Gastrocnemius medialis (tissue), 4 donors: ENCODE data around the gene SLC25A30. TPM values are rescaled to one million over a fixed set of nuclear protein-coding genes. Genes with fewer than 3 reads are reported as not detected.
"Not testable (repeated sequence)": the region's sequence is repeated elsewhere in the genome, so short reads cannot be mapped to it uniquely, and the experiment has no call there.

Experiments
- ATAC-seq, 2 donors: fragments of 150-250 bp; one replicate each; pipeline ENCODE4 v1.9.1; 2016
- DNase-seq, 2 donors: peaks; one replicate each; pipeline ENCODE4 v3.0.0-alpha.2; 2019
- H3K27ac ChIP-seq, 4 donors: fragments of 200-600 bp; sonication (generic); 1 replicate in 1 of 4; 2 replicates in 3 of 4; pipeline ENCODE4 v1.5.1; 2016 to 2018; ENCODE audit warnings: mild to moderate bottlenecking in 2 of 4, moderate library complexity in 1 of 4
- H3K27me3 ChIP-seq, 3 donors: fragments of 200-600 bp; sonication (generic) in 2 of 3; 1 replicate in 1 of 3; 2 replicates in 2 of 3; pipeline versions ENCODE4 v1.5.1 to v1.6.0; 2016 to 2019; ENCODE audit warnings: mild to moderate bottlenecking in 1 of 3, moderate library complexity in 1 of 3
- H3K36me3 ChIP-seq, 2 donors: fragments of 200-600 bp; sonication (generic) in 1 of 2; one replicate each; pipeline ENCODE4 v1.5.1; 2017 to 2018
- H3K4me1 ChIP-seq, 2 donors: fragments of 200-600 bp; sonication (generic) in 1 of 2; one replicate each; pipeline ENCODE4 v1.5.1; 2016 to 2017; ENCODE audit warnings: mild to moderate bottlenecking in 2 of 2
- H3K4me3 ChIP-seq, 4 donors: fragments of 200-600 bp; sonication (generic) in 3 of 4; 1 replicate in 1 of 4; 2 replicates in 3 of 4; pipeline ENCODE4 v1.5.1; 2016 to 2019; ENCODE audit warnings: mild to moderate bottlenecking in 2 of 4
- H3K9me3 ChIP-seq, 3 donors: fragments of 200-600 bp; sonication (generic) in 2 of 3; 1 replicate in 1 of 3; 2 replicates in 2 of 3; pipeline ENCODE4 v1.5.1; 2016 to 2019
- POLR2A ChIP-seq, 2 donors: fragments of 450-650 bp; IDR thresholded peaks; one replicate each; pipeline ENCODE4 v1.6.1; 2017; ENCODE audit warnings: antibody characterized with exemption in 2 of 2, mild to moderate bottlenecking in 2 of 2, moderate library complexity in 2 of 2
- in situ Hi-C, 4 donors: fragments of 200-750 bp; cut with MboI; loops; one replicate each; pipeline versions ENCODE4 v1.15.0 to v1.8.0; 2017; ENCODE audit warnings: low sequenced_read_pairs in 4 of 4
- intact Hi-C: fragments of 100-400 bp; cut with DNase I; formaldehyde crosslinking; loops from one replicate; pipeline ENCODE4 v1.15.1; 2023; ENCODE audit warnings: low total_unique reads
- total RNA-seq, 4 donors: library from RNA; depleted of rRNA; stranded (reverse); fragments of >200 nt; gene quantifications; one replicate each; pipeline versions ENCODE4 v1.1.0 to v1.2.3, GENCODE V29; 2016
- TF ChIP-seq, protein P1 (sequence below), 5 experiments: fragments of 450-650 bp in 3 of 5; fragments of 200-600 bp in 2 of 5; sonication (generic) in 2 of 5; IDR thresholded peaks in 4 of 5; conservative IDR thresholded peaks in 1 of 5; 1 replicate in 4 of 5; 2 replicates in 1 of 5; pipeline ENCODE4 v1.5.1; 2016 to 2019; ENCODE audit warnings: antibody characterized with exemption in 5 of 5, mild to moderate bottlenecking in 3 of 5, moderate library complexity in 3 of 5

SLC25A30 gene
- total RNA-seq, 4 donors from 2014 or later, result 4.2 to 27.1 (median 14.6) TPM

DNA sequence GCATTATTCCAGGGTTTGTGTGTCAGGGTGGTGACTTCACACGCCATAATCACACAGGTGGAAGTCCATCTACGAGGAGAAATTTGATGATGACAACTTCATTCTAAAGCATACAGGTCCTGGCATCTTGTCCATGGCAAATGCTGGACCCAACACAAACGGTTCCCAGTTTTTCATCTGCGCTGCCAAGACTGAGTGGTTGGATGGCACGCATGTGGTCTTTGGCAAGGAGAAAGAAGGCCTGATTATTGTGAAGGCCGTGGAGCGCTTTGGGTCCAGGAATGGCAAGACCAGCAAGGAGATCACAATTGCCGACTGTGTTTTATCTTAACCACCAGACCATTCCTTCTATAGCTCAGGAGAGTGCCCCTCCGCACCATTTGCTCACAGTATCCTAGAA is 18.2 kb upstream of the SLC25A30 start:
- Histone ChIP-seq H3K27me3 (no peaks in the 10 kb centered on the region), H3K4me1 (peaks cover 25 to 26% of the 10 kb centered on the region in 2 donors), H3K27ac (peak overlapping the region; percentile 7 to 59 (median 28)), H3K4me3 (no peak overlapping the region), H3K36me3 (no peaks in the 10 kb centered on the region), H3K9me3 (no peaks in the 10 kb centered on the region)
- TF ChIP-seq, protein P1, sequence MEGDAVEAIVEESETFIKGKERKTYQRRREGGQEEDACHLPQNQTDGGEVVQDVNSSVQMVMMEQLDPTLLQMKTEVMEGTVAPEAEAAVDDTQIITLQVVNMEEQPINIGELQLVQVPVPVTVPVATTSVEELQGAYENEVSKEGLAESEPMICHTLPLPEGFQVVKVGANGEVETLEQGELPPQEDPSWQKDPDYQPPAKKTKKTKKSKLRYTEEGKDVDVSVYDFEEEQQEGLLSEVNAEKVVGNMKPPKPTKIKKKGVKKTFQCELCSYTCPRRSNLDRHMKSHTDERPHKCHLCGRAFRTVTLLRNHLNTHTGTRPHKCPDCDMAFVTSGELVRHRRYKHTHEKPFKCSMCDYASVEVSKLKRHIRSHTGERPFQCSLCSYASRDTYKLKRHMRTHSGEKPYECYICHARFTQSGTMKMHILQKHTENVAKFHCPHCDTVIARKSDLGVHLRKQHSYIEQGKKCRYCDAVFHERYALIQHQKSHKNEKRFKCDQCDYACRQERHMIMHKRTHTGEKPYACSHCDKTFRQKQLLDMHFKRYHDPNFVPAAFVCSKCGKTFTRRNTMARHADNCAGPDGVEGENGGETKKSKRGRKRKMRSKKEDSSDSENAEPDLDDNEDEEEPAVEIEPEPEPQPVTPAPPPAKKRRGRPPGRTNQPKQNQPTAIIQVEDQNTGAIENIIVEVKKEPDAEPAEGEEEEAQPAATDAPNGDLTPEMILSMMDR (IDR thresholded peaks at IDR 0.05 in 4 of 5, conservative IDR thresholded peaks at IDR 0.05 in 1 of 5), result no peak
- TF ChIP-seq POLR2A (IDR thresholded peaks at IDR 0.05), result no peak
- intact Hi-C loops (no loop called here), in situ Hi-C loops (no loop called here)
- ATAC-seq, result no peak
- DNase-seq, result no peak

DNA sequence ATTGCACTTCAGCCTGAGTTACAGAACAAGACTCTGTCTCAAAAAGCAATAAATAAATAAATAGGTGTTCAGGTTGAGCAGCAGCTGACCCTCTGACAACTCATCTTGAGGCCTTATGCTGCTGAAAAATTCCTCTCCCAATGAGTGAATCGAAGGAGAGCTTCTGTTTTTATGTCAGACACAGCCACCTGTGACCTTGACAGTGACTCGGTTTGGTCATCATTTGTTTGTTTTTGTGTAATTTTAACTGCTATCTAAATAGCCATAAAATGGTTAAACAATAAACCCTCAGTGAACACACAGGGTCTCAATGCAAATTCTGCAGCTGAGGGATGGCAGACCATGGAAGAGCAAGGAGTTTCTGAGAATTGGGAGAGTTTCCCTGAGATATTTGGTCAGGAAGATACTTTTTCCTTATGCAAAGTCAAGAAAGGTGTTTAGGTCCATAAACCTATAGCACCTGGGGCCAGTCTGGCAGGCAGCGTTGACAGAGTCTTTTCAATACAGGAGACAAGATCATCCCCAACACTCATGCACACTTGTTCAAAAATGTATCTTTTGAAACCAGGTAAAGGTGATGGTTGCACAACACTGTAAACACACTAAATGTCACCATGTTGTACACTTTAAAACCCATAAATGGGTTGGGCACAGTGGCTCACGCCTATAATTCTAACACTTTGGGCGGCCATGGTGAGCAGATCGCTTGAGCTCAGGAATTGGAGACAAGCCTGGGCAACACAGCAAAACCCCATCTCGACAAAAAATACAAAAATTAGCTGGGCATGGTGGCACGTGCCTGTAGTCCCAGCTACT is 16.6 kb upstream of the SLC25A30 start:
- ATAC-seq, result no peak

DNA sequence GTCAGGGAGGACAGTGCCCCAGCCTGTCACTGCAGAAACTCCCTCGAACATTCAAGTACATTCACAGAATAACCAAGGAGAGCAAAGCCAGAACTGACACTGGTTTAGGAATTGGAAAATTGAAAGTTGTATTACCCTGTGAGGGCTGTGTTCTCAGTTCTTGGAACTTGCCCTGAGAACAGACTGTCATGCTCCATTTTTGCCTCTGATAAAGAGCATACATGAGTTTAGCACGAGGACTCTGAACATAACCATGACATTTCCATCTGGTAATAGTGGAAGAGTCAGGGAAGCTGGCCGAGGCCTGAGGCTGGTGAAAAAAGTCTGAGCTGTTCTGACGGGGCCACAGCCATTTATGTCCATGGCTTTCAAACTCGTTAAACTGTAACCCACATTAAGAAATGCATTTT is 15.2 kb upstream of the SLC25A30 start:
- TF ChIP-seq, protein P1 (IDR thresholded peaks at IDR 0.05 in 4 of 5, conservative IDR thresholded peaks at IDR 0.05 in 1 of 5), result no peak
- no peak for TF ChIP-seq POLR2A (IDR thresholded peaks at IDR 0.05)
- peaks cover 4 to 9% of the 10 kb centered on the region in 2 donors for H3K4me1 ChIP-seq
- ATAC-seq (peak; percentile 86 to 97), DNase-seq (no peak)
- H3K27me3 ChIP-seq, result no peaks in the 10 kb centered on the region
- in situ Hi-C loops (no loop called here), intact Hi-C loops (no loop called here)
- no peaks in the 10 kb centered on the region for H3K36me3 ChIP-seq
- H3K9me3 ChIP-seq, result no peaks in the 10 kb centered on the region
- H3K27ac ChIP-seq, result peak overlapping the region; percentile 75 to 87 (median 81)
- H3K4me3 ChIP-seq, result no peak overlapping the region

More for the DNA sequence above, 16.6 kb upstream of the SLC25A30 start:
- Histone ChIP-seq H3K27me3 (no peaks in the 10 kb centered on the region), H3K36me3 (no peaks in the 10 kb centered on the region), H3K27ac (peak overlapping the region in 1 of 4 donors; percentile 5), H3K9me3 (no peaks in the 10 kb centered on the region), H3K4me3 (no peak overlapping the region), H3K4me1 (peaks cover 12 to 13% of the 10 kb centered on the region in 2 donors)
- in situ Hi-C loops, result no loop called here
- TF ChIP-seq, protein P1 (IDR thresholded peaks at IDR 0.05 in 4 of 5, conservative IDR thresholded peaks at IDR 0.05 in 1 of 5), result no peak
- TF ChIP-seq POLR2A (IDR thresholded peaks at IDR 0.05), result no peak
- intact Hi-C loops, result no loop called here
- no peak for DNase-seq

DNA sequence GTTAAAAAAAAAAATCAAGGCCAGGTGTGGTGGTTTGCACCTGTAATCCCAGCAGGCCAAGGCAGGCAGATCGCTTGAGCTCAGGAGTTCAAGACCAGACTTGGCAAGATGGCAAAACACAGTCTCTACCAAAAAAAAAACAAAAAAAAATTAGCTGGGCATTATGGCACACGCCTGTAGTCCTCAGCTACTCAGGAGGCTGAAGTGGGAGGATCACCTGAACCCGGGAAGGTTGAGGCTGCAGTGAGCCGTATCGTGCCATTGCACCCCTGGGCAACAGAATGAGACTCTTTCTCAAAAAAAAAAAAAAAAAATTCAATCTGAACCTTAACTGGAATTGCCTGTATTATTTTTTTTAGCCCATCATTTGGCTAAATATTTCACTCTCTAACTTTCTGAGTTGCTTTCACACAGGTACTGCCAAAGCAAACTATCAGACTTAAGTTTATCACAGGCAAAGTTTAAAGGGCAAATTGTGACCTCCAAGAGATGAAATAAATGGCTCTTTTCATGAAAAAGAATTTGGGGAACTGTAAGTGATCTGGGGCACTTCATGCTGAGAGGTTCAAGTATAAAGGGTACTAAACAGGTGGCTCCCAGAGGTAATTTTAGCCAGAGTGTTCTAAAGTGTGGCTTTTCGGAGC is 14.7 kb upstream of the SLC25A30 start:
- Histone ChIP-seq H3K9me3 (no peaks in the 10 kb centered on the region), H3K36me3 (no peaks in the 10 kb centered on the region), H3K27me3 (no peaks in the 10 kb centered on the region), H3K27ac (peak overlapping the region; percentile 75 to 87 (median 81)), H3K4me3 (no peak overlapping the region), H3K4me1 (peaks cover 4 to 9% of the 10 kb centered on the region in 2 donors)
- TF ChIP-seq POLR2A (IDR thresholded peaks at IDR 0.05), result no peak
- TF ChIP-seq, protein P1 (IDR thresholded peaks at IDR 0.05 in 4 of 5, conservative IDR thresholded peaks at IDR 0.05 in 1 of 5), result no peak
- ATAC-seq (no peak), DNase-seq (no peak)
- in situ Hi-C loops (no loop called here), intact Hi-C loops (no loop called here)

DNA sequence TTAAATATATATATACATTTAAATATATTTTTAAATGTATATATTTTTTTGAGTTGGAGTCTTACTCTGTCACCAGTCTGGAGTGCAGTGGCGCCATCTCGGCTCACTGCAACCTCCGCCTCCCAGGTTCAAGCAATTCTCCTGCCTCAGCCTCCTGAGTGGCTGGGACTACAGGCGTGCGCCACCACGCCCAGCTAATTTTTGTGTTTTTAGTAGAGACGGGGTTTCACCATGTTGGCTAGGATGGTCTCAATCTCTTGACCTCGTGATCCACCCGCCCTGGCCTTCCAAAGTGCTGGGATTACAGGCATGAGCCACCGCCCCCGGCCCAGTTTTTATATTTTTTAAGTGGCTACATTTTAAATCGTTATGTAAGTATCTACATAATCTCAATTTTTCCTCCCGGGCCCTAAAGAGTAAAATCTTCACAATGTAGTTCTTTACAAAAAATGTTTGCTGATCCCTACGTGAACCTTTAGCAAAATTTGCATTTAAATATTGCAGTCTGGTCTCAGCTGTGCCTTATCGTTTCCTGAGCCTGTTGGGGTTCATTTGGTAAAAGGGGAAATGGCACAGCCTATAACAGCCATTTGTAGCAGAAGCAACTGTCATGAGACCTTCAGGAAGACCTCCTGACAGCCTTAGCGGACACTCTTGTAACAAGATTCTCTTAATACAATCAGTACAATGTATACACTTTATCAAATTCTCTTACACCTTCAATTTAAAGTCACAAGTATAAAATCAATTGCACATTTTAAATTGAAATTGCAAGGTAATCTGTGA is 8.1 kb upstream of the SLC25A30 start:
- H3K27ac ChIP-seq, result peak overlapping the region; percentile 35 to 77 (median 63)
- intact Hi-C loops, result not testable (repeated sequence)

More for the DNA sequence above, 8.1 kb upstream of the SLC25A30 start:
- H3K36me3 ChIP-seq, H3K9me3 ChIP-seq, DNase-seq, in situ Hi-C loops, H3K4me1 ChIP-seq, ATAC-seq, H3K27me3 ChIP-seq: not testable (repeated sequence)
- peak overlapping the region in 1 of 4 donors; percentile 11 for H3K4me3 ChIP-seq
